ENCODE results near the gene EVX2.

DNA sequence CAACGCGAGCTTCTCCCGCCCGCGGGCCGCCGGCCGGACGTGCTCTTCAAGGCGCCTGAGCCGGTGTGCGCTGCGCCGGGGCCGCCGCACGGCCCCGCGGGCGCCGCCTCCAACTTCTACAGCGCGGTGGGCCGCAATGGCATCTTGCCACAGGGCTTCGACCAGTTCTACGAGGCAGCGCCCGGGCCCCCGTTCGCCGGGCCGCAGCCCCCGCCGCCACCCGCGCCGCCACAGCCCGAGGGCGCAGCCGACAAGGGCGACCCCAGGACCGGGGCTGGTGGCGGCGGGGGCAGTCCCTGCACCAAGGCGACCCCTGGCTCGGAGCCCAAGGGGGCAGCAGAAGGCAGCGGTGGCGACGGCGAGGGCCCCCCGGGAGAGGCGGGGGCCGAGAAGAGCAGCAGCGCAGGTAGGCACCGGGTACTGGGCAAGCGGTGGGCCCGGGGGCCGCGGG, 24.0 kb upstream of the EVX2 start:
- TF ChIP-seq, protein P1, sequence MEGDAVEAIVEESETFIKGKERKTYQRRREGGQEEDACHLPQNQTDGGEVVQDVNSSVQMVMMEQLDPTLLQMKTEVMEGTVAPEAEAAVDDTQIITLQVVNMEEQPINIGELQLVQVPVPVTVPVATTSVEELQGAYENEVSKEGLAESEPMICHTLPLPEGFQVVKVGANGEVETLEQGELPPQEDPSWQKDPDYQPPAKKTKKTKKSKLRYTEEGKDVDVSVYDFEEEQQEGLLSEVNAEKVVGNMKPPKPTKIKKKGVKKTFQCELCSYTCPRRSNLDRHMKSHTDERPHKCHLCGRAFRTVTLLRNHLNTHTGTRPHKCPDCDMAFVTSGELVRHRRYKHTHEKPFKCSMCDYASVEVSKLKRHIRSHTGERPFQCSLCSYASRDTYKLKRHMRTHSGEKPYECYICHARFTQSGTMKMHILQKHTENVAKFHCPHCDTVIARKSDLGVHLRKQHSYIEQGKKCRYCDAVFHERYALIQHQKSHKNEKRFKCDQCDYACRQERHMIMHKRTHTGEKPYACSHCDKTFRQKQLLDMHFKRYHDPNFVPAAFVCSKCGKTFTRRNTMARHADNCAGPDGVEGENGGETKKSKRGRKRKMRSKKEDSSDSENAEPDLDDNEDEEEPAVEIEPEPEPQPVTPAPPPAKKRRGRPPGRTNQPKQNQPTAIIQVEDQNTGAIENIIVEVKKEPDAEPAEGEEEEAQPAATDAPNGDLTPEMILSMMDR (IDR thresholded peaks at IDR 0.05), result no peak
- TF ChIP-seq POLR2A (IDR thresholded peaks at IDR 0.05), result no peak

Measured in thyroid gland (tissue), 4 donors.